Common myeloid progenitor, CD34-positive (primary cell): ENCODE results near the gene ACCS.

Experiments
- CTCF ChIA-PET: fragments of 350-600 bp; sonication (Branson Sonifier 250); formaldehyde crosslinking; loops from one replicate; lab custom pipeline; 2021; ENCODE audit warnings: antibody characterized with exemption; lab: Charles Lee
- POLR2A ChIA-PET: fragments of 350-600 bp; sonication (Branson Sonifier 250); formaldehyde crosslinking; loops from one replicate; lab custom pipeline; 2021; ENCODE audit warnings: antibody characterized with exemption; lab: Charles Lee
- DNase-seq, 3 donors: peaks; one replicate each; pipeline versions ENCODE4 v3.0.0 to v3.0.0-alpha.2; 2013
- H3K27ac ChIP-seq, 2 experiments: 1 replicate in 1 of 2; 2 replicates in 1 of 2; pipeline ENCODE4 v1.7.0; 2013; ENCODE audit warnings: inconsistent platforms in 2 of 2, low read length in 2 of 2, mild to moderate bottlenecking in 2 of 2, low read depth in 1 of 2, moderate library complexity in 1 of 2; ENCODE audit not compliant: severe bottlenecking in 2 of 2, insufficient read depth in 1 of 2, poor library complexity in 1 of 2
- H3K27me3 ChIP-seq, 5 experiments: replicated peaks in 2 of 5; 1 replicate in 3 of 5; 2 replicates in 2 of 5; pipeline versions ENCODE4 v1.6.1 to v1.7.0; 2013; ENCODE audit warnings: low read length in 4 of 5, mild to moderate bottlenecking in 2 of 5, moderate library complexity in 2 of 5, inconsistent platforms in 1 of 5; ENCODE audit not compliant: insufficient read depth in 5 of 5, control insufficient read depth in 4 of 5
- H3K36me3 ChIP-seq, 4 experiments: 1 replicate in 2 of 4; 2 replicates in 2 of 4; pipeline versions ENCODE4 v1.6.1 to v1.7.0; 2013; ENCODE audit warnings: low read length in 3 of 4, control low read depth in 1 of 4, mild to moderate bottlenecking in 1 of 4; ENCODE audit not compliant: control insufficient read depth in 4 of 4, insufficient read depth in 4 of 4
- H3K4me1 ChIP-seq, 4 experiments: 1 replicate in 3 of 4; 2 replicates in 1 of 4; pipeline versions ENCODE4 v1.6.1 to v1.7.1; 2013; ENCODE audit warnings: low read length in 3 of 4, mild to moderate bottlenecking in 3 of 4, control low read depth in 1 of 4, inconsistent platforms in 1 of 4, moderate library complexity in 1 of 4; ENCODE audit not compliant: control insufficient read depth in 4 of 4, insufficient read depth in 4 of 4; ENCODE audit errors: control extremely low read depth in 1 of 4
- H3K4me3 ChIP-seq, 7 experiments: 1 replicate in 4 of 7; 2 replicates in 3 of 7; pipeline versions ENCODE4 v1.5.1 to v1.7.0; 2013; ENCODE audit warnings: mild to moderate bottlenecking in 7 of 7, low read length in 6 of 7, moderate library complexity in 6 of 7, inconsistent platforms in 2 of 7, low read depth in 2 of 7, control low read depth in 1 of 7; ENCODE audit not compliant: insufficient read depth in 4 of 7, control insufficient read depth in 1 of 7; ENCODE audit errors: extremely low read depth in 1 of 7
- H3K9me3 ChIP-seq, 5 experiments: 1 replicate in 4 of 5; 2 replicates in 1 of 5; pipeline versions ENCODE4 v1.6.1 to v1.7.1; 2013; ENCODE audit warnings: low read length in 4 of 5, mild to moderate bottlenecking in 2 of 5, inconsistent platforms in 1 of 5, low read depth in 1 of 5, moderate library complexity in 1 of 5; ENCODE audit not compliant: control insufficient read depth in 4 of 5, insufficient read depth in 2 of 5; ENCODE audit errors: control extremely low read depth in 1 of 5
- WGBS: methylation state at CpG from one replicate; pipeline ENCODE4 v1.1.5; 2013; ENCODE audit not compliant: insufficient coverage; 5-methylcytosine and 5-hydroxymethylcytosine counted together

ACCS gene

DNA sequence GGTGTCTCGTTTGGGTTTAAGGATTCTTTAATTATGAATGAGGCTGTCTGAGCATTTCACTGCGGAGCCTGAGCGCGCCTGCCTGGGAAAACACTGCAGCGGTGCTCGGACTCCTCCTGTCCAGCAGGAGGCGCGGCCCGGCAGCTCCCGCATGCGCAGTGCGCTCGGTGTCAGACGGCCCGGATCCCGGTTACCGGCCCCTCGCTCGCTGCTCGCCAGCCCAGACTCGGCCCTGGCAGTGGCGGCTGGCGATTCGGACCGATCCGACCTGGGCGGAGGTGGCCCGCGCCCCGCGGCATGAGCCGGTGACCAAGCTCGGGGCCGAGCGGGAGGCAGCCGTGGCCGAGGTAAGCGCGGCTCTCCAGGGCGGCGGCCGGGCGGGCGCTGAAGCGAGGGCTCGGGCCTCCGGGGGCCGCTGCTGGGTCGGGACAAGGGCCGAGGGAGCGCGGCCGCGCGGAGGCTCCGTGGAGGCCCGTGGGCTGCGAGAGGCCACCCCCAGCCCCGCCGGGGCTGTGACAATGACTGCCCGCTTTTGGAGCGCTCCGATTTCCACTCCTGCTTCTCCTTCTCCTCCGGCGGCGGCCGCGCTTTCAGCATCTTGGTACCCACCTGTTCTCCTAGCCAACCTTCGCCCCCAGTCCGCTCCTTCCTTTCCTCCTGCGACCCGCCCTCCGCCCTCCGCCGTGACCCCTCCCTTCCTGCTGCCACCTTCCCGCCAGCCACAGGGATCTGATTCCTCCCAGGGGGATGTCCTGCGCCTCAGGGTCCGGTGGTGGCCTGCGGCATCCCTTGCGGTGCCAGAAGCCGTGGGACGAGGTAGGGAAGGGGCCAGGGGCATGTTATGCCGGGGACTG is 29.7 kb downstream of the ACCS start, which contains the start of gene EXT2:
Gene EXT2, plus strand, starts transcription at position 173 of the 854 bp plus-strand sequence. CDS start 12,035 bp downstream, outside the sequence.
- peak within 1 kb of the TSS; percentile 80 to 96 (median 86) for H3K4me3 ChIP-seq
- H3K27ac ChIP-seq = peak within 1 kb of the TSS; percentile 7 to 68
- CTCF ChIA-PET = interaction anchor here (0.8 to 6.3 kb wide), 8 partner anchors 11 to 36 kb away, joined by 3 to 84 read pairs (median 10); partner anchors contain the start of gene ACCS
- 0% methylated on average over 66 of the region's 83 CpGs for WGBS
- no peaks in the 10 kb centered on the region for H3K27me3 ChIP-seq
- peaks cover 3 to 13% (median 8%) of the 10 kb centered on the region in 4 experiments for H3K4me1 ChIP-seq
- no peaks in the 10 kb centered on the region for H3K9me3 ChIP-seq
- peaks cover 0 to 7% (median 2%) of the 10 kb centered on the region in 4 experiments for H3K36me3 ChIP-seq
- DNase-seq = peak; percentile 81 to 84 (median 83)
- POLR2A ChIA-PET = no interaction called here

DNA sequence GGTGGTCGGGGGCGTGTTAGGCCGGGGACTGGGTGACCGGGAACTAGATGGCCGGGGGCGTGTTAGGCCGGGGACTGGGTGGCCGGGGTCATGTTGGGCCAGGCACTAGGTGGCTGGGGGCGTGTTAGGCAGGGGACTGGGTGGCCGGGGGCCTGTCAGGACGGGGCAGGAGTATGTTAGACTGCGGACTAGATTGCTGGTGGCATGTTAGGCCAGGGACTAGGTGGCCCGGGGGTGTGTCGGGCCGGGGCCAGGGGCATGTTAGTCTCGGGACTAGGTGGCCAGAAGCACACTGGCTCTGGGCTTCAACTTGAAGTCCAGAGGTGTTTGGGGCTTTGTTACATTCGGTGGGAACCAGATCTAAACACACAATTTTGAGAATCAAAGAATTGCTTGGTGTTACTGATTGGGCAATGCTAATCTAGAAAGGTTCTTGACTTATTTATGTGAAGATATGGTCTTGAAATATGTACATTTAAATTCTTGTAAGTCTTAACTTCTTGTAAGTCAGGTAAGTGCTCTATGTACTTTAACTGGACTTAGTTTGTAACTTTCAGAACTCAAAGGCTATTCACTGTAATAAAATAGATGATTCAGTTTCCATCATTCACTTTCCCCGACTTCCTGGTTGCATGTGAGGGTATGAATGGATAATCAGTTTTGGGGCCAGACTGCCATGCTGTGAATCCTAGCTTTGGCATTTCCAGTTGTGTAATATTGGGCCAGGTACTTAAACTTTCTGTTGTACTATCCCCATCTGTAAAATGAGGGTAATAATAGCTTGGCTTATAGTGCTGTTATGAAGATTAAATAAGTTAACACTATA is 30.5 kb downstream of the ACCS start:
- peak overlapping the region; percentile 80 to 96 (median 86) for H3K4me3 ChIP-seq
- no peaks in the 10 kb centered on the region for H3K9me3 ChIP-seq
- H3K27ac ChIP-seq = peak overlapping the region in 1 of 2 experiments; percentile 68
- no peaks in the 10 kb centered on the region for H3K27me3 ChIP-seq
- peaks cover 0 to 7% (median 2%) of the 10 kb centered on the region in 4 experiments for H3K36me3 ChIP-seq
- POLR2A ChIA-PET = no interaction called here
- 15% methylated on average over 16 of the region's 18 CpGs for WGBS
- no peak for DNase-seq
- peaks cover 3 to 13% (median 8%) of the 10 kb centered on the region in 4 experiments for H3K4me1 ChIP-seq
- CTCF ChIA-PET = interaction anchor here (0.7 to 1.0 kb wide), 2 partner anchors 13 kb away, joined by 3 read pairs; no protein-coding TSS in a partner anchor

DNA sequence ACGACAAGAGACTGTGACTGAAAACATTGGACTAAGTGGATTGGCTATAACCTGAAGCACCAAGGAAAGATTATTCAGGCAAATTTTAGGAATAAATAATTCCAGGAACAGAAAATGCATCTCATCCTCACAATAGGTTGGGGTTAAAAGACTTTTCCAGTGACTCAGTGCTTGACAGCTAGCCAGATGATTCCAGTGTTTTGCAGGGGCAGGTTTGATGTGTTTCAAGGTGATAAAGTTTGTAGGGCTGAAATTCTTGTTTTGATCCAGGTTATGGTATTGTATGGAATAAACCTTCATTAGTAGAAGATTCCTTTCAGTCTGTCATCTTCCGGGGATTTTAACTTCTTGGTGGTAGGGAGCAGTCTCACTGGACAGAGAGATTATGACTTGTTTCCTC is 31.8 kb downstream of the ACCS start:
- ChIA-PET CTCF (no interaction called here), POLR2A (no interaction called here)
- peaks cover 0 to 7% (median 2%) of the 10 kb centered on the region in 4 experiments for H3K36me3 ChIP-seq
- 89% methylated on average over 1 of the region's 2 CpGs for WGBS
- no peak for DNase-seq
- H3K4me1 ChIP-seq = peaks cover 3 to 15% (median 8%) of the 10 kb centered on the region in 4 experiments
- H3K9me3 ChIP-seq = no peaks in the 10 kb centered on the region
- H3K27me3 ChIP-seq = no peaks in the 10 kb centered on the region
- no peak overlapping the region for H3K27ac ChIP-seq
- H3K4me3 ChIP-seq = no peak overlapping the region

DNA sequence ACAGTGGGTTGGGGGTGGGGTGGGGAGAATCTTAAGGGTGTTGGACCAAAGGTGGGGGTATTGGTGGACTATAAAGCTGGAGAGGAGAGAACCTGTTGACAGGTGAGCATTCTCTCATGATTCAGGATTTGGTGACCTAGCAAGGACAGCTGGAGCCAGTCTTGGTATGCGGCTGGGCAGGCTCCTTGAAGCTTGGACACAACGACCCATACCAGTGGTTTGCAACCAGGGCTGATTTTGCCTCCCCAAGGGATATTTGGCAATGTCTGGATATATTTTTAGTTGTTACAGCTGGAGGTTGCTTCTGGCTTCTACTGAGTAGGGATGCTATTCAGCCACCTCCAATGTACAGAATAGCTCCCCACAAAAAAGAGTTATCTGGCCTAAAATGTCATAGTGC is 35.0 kb downstream of the ACCS start:
- POLR2A ChIA-PET = no interaction called here
- CTCF ChIA-PET = interaction anchor here (1.3 to 1.6 kb wide), 2 partner anchors 11 to 15 kb away, joined by 4 to 5 read pairs; no protein-coding TSS in a partner anchor
- peaks cover 4 to 25% (median 6%) of the 10 kb centered on the region in 4 experiments for H3K4me1 ChIP-seq
- H3K36me3 ChIP-seq = peaks cover 0 to 7% (median 2%) of the 10 kb centered on the region in 4 experiments
- H3K27ac ChIP-seq = no peak overlapping the region
- H3K27me3 ChIP-seq = no peaks in the 10 kb centered on the region
- no peak for DNase-seq
- WGBS = 100% methylated on average over 2 of the region's 2 CpGs
- no peak overlapping the region for H3K4me3 ChIP-seq
- no peaks in the 10 kb centered on the region for H3K9me3 ChIP-seq

DNA sequence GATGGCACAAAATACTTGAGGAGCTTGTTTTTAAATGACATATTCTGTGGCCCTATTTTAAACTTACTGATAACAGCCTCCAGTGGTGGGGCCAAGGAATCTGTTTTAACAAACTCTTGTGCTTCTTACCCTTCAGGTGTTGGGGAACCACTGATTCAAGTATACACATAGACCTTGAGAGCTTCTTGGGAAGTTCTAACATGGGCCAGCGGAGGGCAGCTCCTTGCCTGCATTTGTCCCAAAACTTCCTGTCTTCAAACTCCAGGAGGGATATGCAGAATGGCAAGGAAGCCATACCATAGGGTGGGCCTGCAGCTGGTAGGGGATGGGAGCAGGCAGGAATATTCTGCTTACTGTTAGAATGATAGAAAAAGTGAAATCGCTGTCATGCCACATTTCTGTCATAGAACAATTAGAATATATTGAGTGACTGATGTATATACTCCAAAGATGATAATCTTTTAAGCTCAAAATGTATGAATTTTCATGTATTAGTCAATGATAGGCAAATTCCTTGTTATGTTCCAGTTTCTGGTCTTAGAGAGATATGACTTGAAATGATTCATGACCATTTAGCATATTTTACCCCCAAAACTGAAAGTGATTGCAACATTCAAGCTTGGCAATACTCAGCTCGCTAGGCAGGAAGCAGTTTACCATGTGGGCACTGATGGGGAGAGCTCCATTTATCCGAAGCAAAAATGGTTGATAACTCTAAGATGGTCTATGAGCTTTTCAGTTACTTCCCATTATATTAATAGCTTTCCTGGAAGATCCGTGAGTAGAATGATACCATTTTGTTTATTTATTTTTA is 38.6 kb downstream of the ACCS start:
- Histone ChIP-seq H3K27me3 (no peaks in the 10 kb centered on the region), H3K36me3 (peaks cover 3 to 28% (median 18%) of the 10 kb centered on the region in 4 experiments), H3K9me3 (no peaks in the 10 kb centered on the region), H3K27ac (no peak overlapping the region), H3K4me3 (peak overlapping the region in 1 of 7 experiments; percentile 48), H3K4me1 (peaks cover 0 to 17% (median 3%) of the 10 kb centered on the region in 4 experiments)
- peak; percentile 38 to 77 (median 74) for DNase-seq
- CTCF ChIA-PET = interaction anchor here (0.8 to 8.6 kb wide), 9 partner anchors 10 to 184 kb away, joined by 3 to 84 read pairs (median 4); partner anchors contain the start of gene EXT2
- POLR2A ChIA-PET = no interaction called here
- WGBS = 24% methylated on average over 2 of the region's 5 CpGs

DNA sequence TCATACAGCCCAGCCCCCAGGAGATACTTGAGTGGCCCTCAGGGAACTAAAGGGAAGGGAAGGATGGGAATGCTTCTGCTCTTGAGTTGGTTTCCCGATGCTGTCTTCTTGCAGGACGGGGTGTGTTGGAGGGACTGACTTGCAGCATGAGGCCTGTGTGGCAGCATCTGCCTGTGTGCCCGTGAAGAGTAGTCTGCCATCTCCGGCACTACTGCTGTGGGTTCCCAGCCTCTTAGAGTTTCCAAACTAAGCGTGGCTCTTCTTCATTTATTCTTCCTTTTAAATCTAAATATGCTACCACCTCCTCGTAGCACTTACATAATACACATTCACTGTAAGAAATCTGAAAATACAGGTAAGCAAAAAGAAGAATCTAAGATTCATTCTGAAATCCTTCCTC is 42.2 kb downstream of the ACCS start:
- Histone ChIP-seq H3K27ac (no peak overlapping the region), H3K27me3 (no peaks in the 10 kb centered on the region), H3K4me3 (no peak overlapping the region), H3K9me3 (no peaks in the 10 kb centered on the region), H3K4me1 (peaks cover 1 to 16% (median 3%) of the 10 kb centered on the region in 4 experiments), H3K36me3 (peaks cover 6 to 35% (median 23%) of the 10 kb centered on the region in 4 experiments)
- POLR2A ChIA-PET = no interaction called here
- WGBS = 100% methylated on average over 1 of the region's 6 CpGs
- CTCF ChIA-PET = interaction anchor here (8.6 kb wide), 1 partner anchor 15 kb away, joined by 84 read pairs; the partner anchor contains the start of gene EXT2
- DNase-seq = no peak
